GM23248 (cell line): Measurements from ENCODE around the gene SMTNL2.

ENCODE experiments used
- EZH2 ChIP-seq: fragments of 200-600 bp; sonication (generic); IDR thresholded peaks from 2 replicates; pipeline ENCODE4 v1.6.1; 2018; ENCODE audit warnings: antibody characterized with exemption, mild to moderate bottlenecking; ENCODE audit not compliant: insufficient read depth, poor library complexity, severe bottlenecking
- EZH2phosphoT487 ChIP-seq: fragments of 200-600 bp; sonication (generic); IDR thresholded peaks from 2 replicates; pipeline ENCODE4 v1.6.1; 2018; ENCODE audit warnings: antibody characterized with exemption, moderate library complexity, mild to moderate bottlenecking, low read depth; ENCODE audit not compliant: insufficient read depth

GRCh38 chr17:4600563-4600962 is 16.2 kb downstream of the SMTNL2 start:
- no peak for TF ChIP-seq EZH2
- TF ChIP-seq EZH2phosphoT487, result no peak
